Cortex of kidney (tissue), 1 donor: ENCODE data around the gene CCDC27.
"Not testable (repeated sequence)": the region's sequence is repeated elsewhere in the genome, so short reads cannot be mapped to it uniquely, and the experiment has no call there.

Experiments used
- DNase-seq: peaks from one replicate; lab custom pipeline; 2025; lab: John Stamatoyannopoulos, UW

The CCDC27 gene

DNA sequence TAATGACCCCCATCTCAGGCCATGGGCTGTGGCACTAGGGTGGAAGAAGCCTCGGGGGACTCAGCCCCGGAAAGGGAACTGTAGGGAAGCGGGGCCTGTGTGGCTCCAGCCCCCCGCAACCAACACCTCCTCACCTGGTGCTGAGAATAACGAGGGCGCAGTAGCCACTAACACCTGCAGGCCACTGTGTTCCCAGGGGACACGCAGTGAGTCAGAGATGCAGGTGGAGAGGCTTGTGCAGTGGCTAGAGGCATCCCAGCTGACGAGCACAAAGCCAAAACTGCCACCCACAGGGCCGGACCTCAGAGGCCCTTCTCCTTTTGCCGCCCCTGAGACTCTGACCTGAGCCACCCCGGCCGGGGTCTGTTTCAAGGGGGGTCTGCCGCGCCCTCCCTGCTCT is 33.5 kb upstream of the CCDC27 start:
- no peak for DNase-seq

DNA sequence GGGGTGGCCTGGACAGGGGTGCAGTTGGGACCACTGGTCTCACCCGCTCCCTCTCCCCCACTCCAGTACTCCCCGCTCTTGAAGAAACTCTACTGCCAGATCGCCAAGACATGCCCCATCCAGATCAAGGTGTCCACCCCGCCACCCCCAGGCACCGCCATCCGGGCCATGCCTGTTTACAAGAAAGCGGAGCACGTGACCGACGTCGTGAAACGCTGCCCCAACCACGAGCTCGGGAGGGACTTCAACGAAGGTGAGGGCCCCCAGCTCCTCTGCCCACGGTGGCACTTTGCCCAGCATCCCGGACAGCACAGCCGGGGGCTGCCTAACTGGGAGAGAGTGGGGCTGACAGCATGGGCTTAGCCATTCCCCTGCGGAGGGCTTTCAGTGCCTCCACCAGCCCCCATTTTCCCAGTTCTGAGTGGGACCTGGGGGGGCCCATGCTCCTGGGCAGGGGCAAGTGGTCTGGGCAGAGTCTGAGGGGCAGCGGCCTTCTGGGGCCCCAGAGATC is 30.2 kb upstream of the CCDC27 start:
- no peak for DNase-seq

DNA sequence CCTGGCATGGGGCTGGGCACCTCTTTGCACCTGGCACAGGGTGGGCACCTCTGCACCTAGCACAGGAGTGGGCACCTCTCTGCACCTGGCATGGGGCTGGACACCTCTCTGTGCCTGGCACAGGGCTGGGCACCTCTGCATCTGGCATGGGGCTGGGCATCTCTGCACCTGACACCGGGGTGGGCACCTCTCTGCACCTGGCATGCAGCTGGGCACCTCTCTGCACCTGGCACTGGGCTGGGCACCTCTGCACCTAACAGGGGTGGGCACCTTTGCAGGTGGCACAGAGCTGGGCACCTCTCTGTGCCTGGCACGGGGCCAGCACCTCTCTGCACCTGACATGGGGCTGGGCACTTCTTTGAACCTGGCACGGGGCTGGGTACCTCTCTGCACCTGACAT is 29.4 kb upstream of the CCDC27 start:
- no peak for DNase-seq

DNA sequence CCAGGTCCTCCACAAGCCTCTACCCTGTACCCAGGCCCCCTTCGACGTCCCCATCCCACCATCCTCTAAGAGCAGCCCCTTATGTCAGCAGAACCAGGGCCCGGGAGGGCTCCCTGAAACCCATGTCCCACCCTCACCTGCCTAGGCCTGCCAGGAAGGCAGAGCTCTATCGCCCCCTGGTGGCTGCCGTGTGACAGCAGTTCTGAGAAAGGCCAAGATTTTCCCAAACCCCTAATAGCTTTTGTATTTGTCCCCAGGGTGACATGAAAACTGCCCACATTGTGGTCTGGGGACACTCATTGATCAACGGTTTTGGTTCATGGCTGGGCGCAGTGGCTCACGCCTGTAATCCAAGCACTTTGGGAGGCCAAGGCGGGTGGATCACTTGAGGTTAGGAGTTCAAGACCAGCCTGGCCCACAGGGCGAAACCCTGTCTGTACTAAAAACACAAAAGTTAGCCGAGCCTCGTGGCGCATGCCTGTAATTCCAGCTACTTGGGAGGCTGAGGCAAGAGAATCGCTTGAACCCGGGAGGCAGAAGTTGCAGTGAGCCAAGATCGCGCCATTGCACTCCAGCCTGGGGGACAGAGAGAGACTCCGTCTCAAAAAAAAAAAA is 27.7 kb upstream of the CCDC27 start:
- DNase-seq = not testable (repeated sequence)

DNA sequence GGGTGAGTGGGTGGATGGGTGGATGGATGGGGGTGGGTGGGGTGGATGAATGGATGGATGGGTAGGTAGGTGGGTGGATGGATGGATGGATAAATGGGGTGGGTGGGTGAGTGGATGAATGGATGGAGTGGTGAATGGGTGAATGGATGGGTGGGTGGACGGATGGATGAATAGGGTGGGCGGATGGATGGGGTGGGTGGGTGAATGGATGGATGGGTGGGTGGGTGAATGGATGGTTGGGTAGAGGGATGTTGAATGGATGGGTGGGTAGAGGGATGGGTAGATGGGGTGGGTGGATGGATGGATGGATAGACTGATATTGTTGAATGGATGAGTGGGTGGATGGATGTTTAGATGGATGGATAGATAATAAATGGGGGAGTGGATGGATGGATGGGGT is 26.9 kb upstream of the CCDC27 start:
- DNase-seq = no peak

DNA sequence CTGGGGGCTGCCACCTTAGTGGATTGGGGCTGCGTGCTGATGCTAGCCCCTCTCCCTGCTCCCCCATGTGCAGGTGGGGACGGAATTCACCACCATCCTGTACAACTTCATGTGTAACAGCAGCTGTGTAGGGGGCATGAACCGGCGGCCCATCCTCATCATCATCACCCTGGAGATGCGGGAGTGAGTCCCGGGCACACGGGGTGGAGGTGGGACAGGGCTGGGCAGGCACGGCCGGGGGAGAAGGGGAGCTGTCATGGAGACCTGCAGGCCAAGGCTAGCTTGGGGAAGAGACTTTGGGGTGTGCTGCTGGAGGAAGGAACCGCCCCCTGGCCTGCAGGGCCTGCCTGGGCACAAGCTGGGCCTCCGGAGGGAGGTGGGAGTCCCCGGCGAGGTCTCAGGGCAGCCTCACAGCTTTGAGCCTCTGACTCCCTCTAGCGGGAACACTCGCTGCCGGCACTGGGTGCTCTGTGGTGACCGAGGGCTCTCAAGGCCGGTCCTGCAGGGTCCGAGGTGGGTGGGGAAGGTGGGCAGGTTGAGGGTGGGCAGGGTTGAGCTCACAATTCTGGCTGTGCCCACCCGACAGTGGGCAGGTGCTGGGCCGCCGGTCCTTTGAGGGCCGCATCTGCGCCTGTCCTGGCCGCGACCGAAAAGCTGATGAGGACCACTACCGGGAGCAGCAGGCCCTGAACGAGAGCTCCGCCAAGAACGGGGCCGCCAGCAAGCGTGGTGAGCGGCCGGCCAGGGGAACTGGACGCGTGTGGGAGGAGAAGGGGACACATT is 25.0 kb upstream of the CCDC27 start:
- no peak for DNase-seq

DNA sequence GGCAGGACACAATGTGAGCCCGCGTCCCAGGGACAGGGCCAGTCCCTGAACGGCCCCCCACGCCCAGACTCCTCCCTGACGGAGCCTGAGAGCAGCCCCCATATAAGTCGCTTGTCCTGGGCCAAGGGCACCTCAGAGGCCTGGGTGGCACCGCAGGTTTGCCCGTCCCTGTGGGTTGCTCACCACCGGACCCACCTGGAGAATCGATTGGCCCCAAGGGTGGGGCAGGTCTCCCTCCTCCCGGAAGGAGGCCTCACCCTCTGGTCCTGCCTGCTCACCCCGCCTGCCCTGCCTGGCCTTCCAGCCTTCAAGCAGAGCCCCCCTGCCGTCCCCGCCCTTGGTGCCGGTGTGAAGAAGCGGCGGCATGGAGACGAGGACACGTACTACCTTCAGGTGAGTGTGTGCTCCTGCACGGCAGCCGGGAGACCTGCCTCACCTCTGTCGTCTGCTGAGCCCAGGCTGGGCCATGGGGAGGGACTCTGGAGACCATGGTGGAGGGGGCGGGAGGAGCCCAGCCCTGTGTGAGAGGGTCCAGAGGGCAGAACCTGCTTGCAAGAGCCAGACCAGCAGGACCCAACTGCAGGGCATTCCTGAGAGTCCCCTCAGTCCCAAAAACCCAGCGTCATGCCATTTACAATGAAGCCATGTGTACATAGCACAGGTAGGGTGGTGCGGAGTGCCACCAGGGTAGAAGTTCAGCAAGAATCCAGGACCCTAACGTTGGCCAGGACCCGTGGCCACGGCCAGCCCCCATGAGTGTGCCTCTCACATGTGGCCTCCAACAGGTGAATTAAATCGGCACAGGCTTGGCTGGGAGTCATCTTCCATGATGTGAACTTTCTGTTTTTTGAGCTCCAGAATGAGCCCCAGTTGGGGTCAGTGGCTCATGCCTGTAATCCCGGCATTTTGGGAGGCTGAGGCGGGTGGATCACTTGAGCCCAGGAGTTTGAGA is 24.1 kb upstream of the CCDC27 start:
- DNase-seq = no peak

DNA sequence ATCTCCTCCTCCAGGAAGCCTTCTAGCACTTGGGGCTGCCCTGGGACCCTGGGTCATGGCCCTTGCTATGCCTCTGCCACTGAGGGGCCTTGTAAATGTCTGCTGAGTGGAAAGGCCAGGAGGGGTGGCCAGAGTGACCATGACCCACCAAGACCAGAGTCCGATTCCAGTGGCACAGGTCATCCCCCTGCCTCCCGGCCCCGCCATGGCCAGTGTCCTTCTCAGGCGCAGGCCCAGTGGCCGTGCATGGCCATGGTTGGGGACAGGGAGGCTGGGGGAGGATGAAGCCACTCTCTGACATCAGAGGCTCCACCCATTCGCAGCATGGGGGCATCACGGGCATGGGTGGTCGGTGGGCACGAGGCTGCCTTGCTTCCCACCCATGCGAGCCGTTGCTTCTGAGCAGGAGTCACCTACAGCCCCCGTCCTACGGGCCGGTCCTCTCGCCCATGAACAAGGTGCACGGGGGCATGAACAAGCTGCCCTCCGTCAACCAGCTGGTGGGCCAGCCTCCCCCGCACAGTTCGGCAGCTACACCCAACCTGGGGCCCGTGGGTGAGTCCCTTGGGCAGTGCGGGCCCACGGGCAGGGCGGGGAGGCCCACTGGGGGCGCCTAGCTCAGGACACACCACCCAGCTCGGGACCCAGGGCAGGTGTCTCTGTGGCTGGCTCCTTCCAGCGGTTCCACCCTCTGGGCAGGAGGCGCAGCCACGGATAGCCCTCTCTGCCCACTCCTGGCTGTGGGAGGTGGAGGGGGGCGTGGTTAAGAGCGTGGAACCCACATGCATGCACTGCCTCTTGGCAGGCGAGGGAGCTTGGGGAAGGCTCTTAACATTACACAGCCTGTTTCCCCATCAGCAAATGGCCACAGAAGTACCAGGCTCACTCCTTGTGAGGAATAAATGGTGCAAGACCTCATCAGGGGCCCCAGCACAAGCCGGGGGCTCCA is 22.4 kb upstream of the CCDC27 start:
- DNase-seq = no peak

DNA sequence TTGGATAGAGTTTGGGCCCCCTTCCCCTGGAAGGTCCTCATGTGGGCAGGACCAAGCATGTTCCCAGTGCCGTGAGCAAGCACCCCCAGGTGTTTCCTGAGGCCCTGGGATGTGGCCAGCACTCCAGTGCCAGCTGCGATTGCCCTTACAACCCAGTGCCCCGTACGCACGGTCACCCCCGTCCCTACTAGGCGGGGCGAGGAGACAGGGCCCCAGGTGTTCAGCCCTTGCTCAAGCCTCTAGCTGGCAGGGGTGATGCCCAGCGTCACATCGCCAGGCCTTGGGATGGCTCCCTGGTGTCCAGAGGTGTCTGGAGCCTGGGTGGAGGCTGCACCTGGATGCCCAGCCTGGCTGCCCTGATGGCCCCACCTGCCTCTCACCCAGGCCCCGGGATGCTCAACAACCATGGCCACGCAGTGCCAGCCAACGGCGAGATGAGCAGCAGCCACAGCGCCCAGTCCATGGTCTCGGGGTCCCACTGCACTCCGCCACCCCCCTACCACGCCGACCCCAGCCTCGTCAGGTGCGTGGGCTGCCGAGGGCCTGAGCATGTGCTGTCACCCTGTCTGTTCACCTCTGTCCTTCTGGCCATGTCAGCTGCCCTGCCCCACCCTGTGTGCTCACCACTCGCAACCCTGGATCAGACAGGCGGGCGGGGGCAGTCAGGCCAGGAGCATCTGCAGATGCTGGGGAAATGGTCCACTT is 21.6 kb upstream of the CCDC27 start:
- no peak for DNase-seq

DNA sequence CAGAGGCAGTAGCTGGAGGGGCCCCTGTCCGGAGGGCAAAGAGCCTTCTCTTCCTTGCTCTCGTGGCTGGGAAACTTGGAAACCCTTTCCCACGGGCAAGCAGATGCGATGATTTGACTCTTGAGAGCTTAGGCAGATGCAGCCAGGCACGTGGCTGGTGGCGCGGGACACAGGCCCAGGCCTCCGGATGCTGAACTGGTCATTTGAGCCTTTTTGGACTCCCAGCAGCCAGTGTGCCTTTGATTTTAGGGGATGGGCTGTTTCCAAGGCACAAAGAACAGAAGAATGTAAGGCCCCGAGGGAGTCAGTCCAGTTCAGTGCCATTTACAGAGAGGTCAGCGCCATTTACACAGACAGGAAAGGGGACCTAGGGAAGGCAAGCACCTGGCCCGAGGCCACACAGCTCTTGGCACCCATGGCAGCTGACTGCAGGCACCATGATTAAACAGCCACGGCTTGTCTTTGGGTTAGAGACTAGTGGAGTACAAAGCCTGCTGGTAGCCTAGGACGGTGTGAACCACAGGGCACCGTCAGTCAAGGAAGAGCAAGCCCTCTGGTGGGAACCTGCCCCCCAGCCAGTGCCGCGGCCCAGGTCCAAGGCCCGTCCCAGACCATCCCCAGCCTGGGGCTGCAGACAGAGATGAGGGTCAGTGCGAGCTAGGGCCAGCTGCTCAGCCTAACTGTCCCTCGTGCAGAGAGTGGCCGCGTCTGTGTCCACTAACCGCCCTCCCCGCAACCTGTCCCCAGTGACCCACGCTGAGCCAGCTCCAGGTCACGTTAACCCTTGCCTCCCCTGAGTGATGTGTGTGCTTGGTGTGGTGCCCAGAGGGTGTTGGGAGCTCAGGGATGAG is 20.4 kb upstream of the CCDC27 start:
- no peak for DNase-seq

DNA sequence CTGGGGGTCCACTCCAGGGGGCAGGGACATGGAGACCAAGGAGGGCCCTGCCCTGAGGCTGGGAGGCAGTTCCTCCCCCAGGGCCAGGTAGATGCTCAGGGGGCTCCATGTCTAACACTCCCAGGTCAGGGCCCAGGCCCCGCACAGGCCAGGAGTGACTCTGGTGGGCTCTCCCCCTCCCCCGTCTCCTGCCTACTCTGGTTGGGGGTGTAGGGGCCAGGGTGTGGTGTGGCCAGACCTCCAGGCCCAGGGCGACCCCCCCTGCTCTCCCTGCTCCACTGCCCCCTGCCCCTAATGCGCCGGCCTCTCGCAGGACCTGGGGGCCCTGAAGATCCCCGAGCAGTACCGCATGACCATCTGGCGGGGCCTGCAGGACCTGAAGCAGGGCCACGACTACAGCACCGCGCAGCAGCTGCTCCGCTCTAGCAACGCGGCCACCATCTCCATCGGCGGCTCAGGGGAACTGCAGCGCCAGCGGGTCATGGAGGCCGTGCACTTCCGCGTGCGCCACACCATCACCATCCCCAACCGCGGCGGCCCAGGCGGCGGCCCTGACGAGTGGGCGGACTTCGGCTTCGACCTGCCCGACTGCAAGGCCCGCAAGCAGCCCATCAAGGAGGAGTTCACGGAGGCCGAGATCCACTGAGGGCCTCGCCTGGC is 19.7 kb upstream of the CCDC27 start:
- no peak for DNase-seq

DNA sequence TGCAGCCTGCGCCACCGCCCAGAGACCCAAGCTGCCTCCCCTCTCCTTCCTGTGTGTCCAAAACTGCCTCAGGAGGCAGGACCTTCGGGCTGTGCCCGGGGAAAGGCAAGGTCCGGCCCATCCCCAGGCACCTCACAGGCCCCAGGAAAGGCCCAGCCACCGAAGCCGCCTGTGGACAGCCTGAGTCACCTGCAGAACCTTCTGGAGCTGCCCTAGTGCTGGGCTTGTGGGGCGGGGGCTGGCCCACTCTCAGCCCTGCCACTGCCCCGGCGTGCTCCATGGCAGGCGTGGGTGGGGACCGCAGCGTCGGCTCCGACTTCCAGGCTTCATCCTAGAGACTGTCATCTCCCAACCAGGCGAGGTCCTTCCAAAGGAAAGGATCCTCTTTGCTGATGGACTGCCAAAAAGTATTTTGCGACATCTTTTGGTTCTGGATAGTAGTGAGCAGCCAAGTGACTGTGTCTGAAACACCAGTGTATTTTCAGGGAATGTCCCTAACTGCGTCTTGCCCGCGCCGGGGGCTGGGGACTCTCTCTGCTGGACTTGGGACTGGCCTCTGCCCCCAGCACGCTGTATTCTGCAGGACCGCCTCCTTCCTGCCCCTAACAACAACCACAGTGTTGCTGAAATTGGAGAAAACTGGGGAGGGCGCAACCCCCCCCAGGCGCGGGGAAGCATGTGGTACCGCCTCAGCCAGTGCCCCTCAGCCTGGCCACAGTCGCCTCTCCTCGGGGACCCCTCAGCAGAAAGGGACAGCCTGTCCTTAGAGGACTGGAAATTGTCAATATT is 19.0 kb upstream of the CCDC27 start:
- DNase-seq = no peak

DNA sequence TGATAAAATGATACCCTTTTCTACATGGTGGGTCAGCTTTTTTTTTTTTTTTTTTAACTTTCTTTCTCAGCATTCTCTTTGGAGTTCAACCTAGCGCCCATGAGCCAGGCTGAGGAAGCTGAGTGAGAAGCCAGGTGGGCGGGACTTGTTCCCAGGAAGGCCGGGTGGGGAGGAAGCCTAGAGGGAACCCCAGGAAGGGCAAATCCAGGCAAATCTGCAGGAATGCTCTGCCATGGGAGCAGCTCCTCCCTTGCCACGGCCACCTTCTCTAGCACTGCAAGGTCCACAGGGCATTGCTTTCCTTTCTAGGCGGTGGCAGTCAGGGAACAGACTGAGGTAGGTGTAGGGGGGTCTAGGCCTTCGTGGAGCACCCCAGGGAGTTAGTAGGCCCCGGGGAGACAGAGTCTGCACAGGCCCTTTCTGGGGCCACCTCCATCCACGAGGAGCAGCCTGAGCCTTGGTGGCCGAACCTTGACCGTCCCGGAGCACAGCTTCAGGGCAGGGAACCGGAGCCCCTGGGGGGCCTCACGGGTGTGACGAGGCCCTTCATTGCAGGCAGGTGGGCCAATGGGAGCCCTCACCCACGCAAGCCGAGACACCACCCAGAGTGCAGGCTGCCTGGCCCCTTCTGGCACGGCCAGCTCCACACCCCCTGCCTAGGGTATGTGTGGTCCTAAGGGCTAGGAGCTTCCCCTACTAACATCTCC is 18.2 kb upstream of the CCDC27 start:
- DNase-seq = no peak

DNA sequence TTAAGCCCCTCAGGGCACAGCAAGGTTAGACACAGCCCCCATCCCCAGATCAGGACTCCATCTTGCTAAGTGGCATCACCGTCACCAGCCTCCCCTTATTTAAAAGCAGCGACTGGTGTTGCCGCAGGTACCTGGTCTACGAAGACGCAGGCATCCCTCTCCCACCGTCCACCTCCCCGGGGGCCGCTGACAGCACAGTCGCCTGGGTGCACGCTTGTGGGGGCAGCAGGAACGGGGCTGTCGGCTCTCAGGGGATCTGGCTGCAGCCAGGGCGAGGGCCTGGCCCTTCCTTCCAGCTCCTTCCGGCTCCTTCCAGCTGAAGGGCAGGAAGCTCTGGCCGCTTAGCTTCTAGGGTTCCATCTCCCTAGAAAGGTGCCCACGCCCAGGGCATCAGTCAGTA is 17.6 kb upstream of the CCDC27 start:
- DNase-seq = no peak

DNA sequence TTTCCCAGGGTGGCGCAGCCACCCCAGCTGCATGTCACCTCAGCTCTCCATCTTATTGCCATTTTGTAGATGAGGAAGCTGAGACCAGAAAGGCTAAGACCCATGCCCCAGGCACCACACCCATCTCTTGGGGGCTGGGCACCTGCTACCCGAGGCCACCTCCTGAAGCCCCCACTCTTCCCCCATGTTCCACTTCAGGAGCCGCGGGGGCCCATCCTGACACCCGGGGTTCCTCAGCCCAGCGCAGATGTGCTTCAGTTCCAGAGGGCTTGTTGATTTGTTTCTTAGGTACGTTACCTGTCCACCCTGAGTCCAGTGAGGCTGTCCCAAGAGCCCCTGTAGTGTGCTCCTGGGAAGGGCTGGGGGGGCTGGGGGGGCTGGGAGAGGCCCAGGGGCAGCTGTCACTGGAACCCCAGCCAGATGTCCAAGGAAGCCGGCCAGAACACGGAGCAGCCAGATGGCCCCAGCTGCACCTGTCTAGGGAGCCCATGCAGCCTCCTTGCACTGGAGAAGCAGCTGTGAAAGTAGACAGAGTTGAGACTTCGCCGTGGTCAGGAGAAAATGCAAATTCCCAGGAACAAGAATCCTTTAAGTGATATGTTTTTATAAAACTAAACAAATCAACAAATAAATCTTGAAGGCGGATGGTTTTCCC is 17.1 kb upstream of the CCDC27 start:
- no peak for DNase-seq

DNA sequence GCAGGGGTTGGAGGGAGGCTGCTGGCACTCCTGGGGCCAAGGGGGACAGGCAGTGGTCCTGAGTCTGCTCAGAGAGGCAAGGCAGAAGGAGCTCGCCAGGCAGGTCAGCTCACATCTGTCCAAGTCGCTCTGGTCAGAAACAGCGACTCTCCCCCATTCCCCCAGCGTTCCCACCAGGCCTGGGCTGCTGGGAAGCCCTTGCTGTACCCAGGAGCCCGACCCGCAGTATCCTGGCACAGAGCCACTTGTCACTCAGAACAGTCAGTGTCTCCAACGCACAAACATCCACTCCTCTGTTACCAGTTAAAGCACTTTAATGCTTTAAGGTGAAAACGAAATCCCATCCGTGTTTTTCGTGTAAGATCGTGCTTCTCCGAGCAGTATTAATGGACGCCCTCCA is 16.6 kb upstream of the CCDC27 start:
- no peak for DNase-seq

DNA sequence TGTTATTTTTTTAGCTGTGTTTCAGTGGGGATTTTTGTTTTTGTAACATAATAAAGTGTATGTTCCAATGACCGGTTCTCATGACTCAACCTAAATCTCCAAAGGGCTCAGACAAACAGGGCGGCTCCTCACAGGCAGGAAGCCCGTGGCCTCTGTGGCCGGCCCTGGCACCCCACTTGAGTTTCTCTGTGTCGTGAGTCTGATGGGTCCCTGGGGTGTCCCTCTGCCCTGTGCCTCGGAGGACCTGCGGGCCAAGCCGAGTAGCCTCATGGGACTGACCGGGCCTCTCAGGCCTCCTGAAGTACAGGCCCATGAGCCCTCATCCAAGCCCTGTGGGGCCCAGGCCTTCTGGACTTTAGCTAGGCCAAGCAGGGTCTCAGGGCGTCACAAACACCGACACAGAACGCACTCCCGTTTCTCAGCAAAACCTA is 16.1 kb upstream of the CCDC27 start:
- DNase-seq = no peak
